Measurements from ENCODE around the gene CNTN5. TPM values are rescaled to one million over a fixed set of nuclear protein-coding genes. Genes with fewer than 3 reads are reported as not detected.

The CNTN5 gene
- total RNA-seq, 1 donor from 2014 or later = not detected

DNA sequence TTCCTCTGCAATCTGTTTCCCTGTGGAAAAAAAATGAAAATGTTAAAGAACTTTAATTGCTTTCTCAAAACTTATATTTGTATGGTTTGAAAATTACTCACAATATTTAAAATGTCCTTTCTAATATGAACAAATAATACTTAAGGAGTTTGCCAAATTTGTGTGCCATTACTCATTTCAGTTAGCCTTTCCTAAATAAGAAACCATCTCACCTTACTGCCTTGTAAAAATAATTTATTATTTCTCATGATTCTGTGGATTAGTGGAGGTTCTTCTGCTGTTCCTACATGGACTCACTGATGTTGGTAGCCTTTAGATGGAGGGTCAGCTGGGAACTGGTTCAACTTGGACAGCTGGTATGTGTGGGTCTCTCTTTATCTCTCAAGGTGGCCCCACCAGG is 428.6 kb downstream of the CNTN5 start:
- Mint-ChIP-seq H3K36me3 (ENCODE audit: low read depth) (no peaks in the 10 kb centered on the region), H3K4me1 (ENCODE audit: low read depth) (no peaks in the 10 kb centered on the region), H3K27ac (ENCODE audit: unreplicated experiment) (no peak overlapping the region), H3K9me3 (ENCODE audit: low read depth) (no peaks in the 10 kb centered on the region), H3K27me3 (ENCODE audit: low read depth) (peaks cover 18% of the 10 kb centered on the region), H3K4me3 (ENCODE audit: unreplicated experiment) (no peak overlapping the region)
- DNase-seq (ENCODE audit: low spot score) = no peak
- TF ChIP-seq, protein P1, sequence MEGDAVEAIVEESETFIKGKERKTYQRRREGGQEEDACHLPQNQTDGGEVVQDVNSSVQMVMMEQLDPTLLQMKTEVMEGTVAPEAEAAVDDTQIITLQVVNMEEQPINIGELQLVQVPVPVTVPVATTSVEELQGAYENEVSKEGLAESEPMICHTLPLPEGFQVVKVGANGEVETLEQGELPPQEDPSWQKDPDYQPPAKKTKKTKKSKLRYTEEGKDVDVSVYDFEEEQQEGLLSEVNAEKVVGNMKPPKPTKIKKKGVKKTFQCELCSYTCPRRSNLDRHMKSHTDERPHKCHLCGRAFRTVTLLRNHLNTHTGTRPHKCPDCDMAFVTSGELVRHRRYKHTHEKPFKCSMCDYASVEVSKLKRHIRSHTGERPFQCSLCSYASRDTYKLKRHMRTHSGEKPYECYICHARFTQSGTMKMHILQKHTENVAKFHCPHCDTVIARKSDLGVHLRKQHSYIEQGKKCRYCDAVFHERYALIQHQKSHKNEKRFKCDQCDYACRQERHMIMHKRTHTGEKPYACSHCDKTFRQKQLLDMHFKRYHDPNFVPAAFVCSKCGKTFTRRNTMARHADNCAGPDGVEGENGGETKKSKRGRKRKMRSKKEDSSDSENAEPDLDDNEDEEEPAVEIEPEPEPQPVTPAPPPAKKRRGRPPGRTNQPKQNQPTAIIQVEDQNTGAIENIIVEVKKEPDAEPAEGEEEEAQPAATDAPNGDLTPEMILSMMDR (IDR thresholded peaks at IDR 0.05) = no peak

DNA sequence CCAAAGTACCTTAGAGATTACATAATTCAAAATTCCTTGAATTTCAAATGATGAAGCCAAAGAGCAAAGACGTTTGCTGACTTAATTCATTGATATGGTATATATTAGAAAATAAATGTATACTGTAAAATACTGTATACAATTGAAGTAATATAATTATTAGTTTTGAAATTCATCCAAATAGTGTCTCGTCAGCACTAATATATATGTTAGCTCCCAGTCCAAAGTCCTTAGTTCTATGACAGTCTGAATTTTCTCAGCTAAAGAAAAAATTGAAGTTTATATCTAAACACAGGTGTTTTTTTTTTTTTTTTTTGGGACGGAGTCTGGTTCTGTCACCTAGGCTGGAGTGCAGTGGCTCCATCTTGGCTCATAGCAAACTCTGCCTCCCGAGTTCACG is 431.3 kb downstream of the CNTN5 start:
- DNase-seq (ENCODE audit: low spot score) = no peak
- TF ChIP-seq, protein P1 (IDR thresholded peaks at IDR 0.05) = no peak
- peaks cover 18% of the 10 kb centered on the region for H3K27me3 Mint-ChIP-seq (ENCODE audit: low read depth)
- no peaks in the 10 kb centered on the region for H3K36me3 Mint-ChIP-seq (ENCODE audit: low read depth)
- no peak overlapping the region for H3K27ac Mint-ChIP-seq (ENCODE audit: unreplicated experiment)
- no peaks in the 10 kb centered on the region for H3K9me3 Mint-ChIP-seq (ENCODE audit: low read depth)
- no peak overlapping the region for H3K4me3 Mint-ChIP-seq (ENCODE audit: unreplicated experiment)
- H3K4me1 Mint-ChIP-seq (ENCODE audit: low read depth) = no peaks in the 10 kb centered on the region

DNA sequence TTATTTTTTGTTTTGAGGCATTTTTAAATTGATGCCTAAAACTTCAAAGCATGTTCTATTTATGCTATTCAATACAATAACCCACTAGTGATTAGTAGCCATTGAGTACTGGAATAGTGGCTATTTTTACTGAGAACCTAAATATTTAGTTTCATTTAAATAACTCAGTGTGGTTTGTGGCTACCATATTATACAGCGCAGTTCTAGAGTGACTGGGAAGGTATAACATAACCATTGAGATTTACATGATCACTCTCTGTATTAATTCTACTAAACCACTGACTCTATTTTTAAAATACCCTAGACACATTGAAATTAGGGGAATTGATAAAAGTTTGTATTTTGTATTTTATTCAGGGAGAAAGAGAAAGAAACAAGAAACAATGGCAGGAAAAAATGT is 441.2 kb downstream of the CNTN5 start:
- H3K27me3 Mint-ChIP-seq (ENCODE audit: low read depth) = peaks cover 16% of the 10 kb centered on the region
- no peak overlapping the region for H3K4me3 Mint-ChIP-seq (ENCODE audit: unreplicated experiment)
- H3K27ac Mint-ChIP-seq (ENCODE audit: unreplicated experiment) = no peak overlapping the region
- no peak for DNase-seq (ENCODE audit: low spot score)
- no peaks in the 10 kb centered on the region for H3K36me3 Mint-ChIP-seq (ENCODE audit: low read depth)
- no peaks in the 10 kb centered on the region for H3K9me3 Mint-ChIP-seq (ENCODE audit: low read depth)
- TF ChIP-seq, protein P1 (IDR thresholded peaks at IDR 0.05) = no peak
- peaks cover 3% of the 10 kb centered on the region for H3K4me1 Mint-ChIP-seq (ENCODE audit: low read depth)

DNA sequence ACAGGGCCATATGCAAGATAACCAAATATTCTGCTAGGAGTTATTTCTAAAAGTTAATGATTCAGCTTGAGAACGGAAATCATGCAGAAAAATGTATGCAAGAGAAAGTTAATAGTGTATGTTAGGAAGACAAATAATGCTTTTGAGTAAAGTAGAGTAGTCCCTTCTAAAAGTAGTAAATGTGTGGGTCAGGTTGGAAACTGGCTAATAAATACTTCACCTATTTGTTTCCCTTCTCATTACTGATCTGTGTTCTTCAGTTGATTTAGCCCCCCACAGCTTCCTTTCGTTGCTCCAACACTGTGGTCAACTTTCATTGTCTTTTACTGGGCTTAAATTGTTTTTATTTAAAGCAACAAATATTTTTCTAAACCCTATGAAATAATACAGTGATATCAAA is 444.2 kb downstream of the CNTN5 start:
- no peaks in the 10 kb centered on the region for H3K9me3 Mint-ChIP-seq (ENCODE audit: low read depth)
- TF ChIP-seq, protein P1 (IDR thresholded peaks at IDR 0.05) = no peak

GRCh38 chr11:99489581-99489980 is 468.8 kb downstream of the CNTN5 start:
- TF ChIP-seq, protein P1 (IDR thresholded peaks at IDR 0.05) = no peak
- Mint-ChIP-seq H3K4me3 (ENCODE audit: unreplicated experiment) (no peak overlapping the region), H3K36me3 (ENCODE audit: low read depth) (no peaks in the 10 kb centered on the region), H3K4me1 (ENCODE audit: low read depth) (no peaks in the 10 kb centered on the region), H3K27ac (ENCODE audit: unreplicated experiment) (no peak overlapping the region), H3K9me3 (ENCODE audit: low read depth) (no peaks in the 10 kb centered on the region), H3K27me3 (ENCODE audit: low read depth) (peaks cover 20% of the 10 kb centered on the region)
- DNase-seq (ENCODE audit: low spot score) = no peak

More for the DNA sequence above, 444.2 kb downstream of the CNTN5 start:
- H3K27ac Mint-ChIP-seq (ENCODE audit: unreplicated experiment) = no peak overlapping the region
- peaks cover 17% of the 10 kb centered on the region for H3K27me3 Mint-ChIP-seq (ENCODE audit: low read depth)
- H3K4me3 Mint-ChIP-seq (ENCODE audit: unreplicated experiment) = no peak overlapping the region
- H3K4me1 Mint-ChIP-seq (ENCODE audit: low read depth) = no peaks in the 10 kb centered on the region
- no peaks in the 10 kb centered on the region for H3K36me3 Mint-ChIP-seq (ENCODE audit: low read depth)
- no peak for DNase-seq (ENCODE audit: low spot score)

All from chondrocyte (in vitro differentiated cells).